HG03066 (cell line): Measurements from ENCODE around the gene NYAP2.

ENCODE experiments used
- ATAC-seq: cut with Tn5 transposase; IDR thresholded peaks from one replicate; pipeline ENCODE4 v1.9.1; 2021; ENCODE audit warnings: low read depth; ENCODE audit not compliant: unreplicated experiment

Gene NYAP2

DNA sequence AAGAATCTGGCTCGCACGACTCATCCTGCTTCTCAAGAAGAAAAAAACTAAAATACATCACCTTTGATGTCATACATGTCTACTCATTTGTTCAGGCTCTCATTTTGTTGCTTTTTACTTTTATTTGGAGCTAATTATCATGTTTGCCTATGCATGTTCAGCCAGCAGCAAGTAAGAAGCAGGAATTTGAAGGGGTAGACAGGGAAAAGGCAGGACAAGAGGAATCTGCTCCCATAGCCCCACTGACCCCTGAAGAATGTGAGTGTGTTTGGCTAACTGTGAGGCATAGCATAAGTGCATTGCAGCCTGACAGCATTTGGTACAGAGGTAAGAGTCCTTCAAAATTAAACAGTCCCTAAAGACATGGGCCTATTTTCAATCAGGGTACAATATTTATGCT is 72.7 kb downstream of the NYAP2 start:
- no peak for ATAC-seq

DNA sequence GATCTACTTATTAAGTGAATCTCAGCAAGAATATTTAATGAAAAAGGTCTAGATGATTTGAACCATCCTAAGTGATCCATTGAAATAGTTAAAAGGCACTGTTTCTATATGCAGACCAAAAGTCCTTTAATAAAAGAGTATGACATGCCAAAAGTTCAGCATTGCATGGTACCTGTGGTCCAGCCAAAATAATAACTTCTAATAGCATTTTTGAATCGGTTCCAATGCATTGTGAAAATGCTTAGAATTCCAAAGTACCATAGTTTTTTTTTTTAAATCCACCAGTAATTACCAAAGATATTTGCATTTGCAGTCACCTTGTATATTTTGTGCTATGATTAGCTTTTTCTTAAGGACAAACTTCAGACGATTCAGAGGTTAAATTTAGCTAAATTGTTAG is 79.9 kb downstream of the NYAP2 start:
- ATAC-seq, result no peak

GRCh38 chr2:225484751-225485150 is 85.2 kb downstream of the NYAP2 start:
- no peak for ATAC-seq

GRCh38 chr2:225486236-225486635 is 86.7 kb downstream of the NYAP2 start:
- ATAC-seq, result no peak

DNA sequence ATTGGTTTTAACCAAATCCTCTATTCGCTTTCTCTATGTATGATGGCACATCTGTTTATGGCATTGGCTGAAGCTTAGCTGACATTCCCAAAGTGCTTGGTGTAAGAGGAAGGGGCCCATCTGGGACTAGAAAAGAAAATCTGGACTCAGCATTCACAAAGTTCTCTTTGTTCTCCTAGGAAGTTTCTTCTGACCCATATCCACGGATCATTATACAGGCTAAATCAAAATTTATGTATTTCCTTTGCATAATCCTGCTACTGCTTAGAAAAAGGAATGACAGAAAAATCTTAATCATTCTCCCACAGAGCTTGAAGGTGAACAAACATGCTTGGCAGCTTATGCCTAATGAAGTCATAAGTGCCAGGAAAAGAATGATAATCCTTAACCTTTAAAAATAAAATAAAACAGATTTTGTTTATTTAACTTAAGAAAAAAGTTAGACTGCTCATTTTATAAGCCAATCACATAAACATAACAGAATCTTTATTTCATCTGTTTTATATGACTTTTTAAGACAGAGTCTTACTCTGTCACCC is 88.4 kb downstream of the NYAP2 start:
- no peak for ATAC-seq

GRCh38 chr2:225488743-225489142 is 89.2 kb downstream of the NYAP2 start:
- no peak for ATAC-seq

- no peak for ATAC-seq
Measured at GRCh38 chr2:225493420-225494099, 94.0 kb downstream of the NYAP2 start.

DNA sequence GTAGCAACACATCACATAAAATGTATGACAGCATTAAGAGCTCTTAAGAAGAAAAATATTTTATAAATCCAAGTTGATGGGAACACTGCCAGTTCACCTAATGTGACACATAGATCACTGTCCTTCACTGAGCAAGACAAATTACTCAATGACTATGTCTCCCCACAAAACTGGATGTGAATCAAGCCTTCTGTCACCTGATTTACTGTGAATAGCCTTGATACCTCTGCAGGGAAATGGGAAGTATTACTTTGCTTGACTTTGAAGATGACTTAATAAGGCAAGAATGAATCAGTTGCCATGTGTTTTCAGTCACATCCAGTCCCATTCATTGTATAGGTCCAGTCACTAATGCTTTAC is 94.6 kb downstream of the NYAP2 start:
- ATAC-seq, result no peak

- ATAC-seq, result no peak
Measured at GRCh38 chr2:225495706-225496105, 96.2 kb downstream of the NYAP2 start.

- no peak for ATAC-seq
Measured at GRCh38 chr2:225496568-225496967, 97.1 kb downstream of the NYAP2 start.

- no peak for ATAC-seq
Measured at GRCh38 chr2:225497166-225497565, 97.7 kb downstream of the NYAP2 start.

- no peak for ATAC-seq
Measured at GRCh38 chr2:225501022-225501421, 101.5 kb downstream of the NYAP2 start.

DNA sequence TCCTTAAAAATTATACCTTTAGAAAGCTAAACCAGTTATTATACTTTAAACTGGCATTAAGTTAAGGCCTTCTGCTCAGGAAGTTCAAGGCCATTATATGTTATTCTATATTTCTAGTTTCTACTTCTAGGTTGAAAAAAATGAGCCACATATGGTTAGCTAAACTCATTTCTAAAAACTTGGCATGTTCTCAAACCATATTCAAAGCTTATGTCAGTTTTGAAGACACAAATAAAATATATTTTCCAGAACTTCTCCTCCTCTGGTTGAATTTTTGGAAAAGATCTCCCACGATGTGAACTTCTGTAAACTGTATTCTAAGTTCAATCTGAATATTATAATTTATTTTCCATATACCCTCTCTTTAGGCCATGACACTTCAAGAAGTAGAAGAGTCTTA is 103.5 kb downstream of the NYAP2 start:
- ATAC-seq, result no peak

DNA sequence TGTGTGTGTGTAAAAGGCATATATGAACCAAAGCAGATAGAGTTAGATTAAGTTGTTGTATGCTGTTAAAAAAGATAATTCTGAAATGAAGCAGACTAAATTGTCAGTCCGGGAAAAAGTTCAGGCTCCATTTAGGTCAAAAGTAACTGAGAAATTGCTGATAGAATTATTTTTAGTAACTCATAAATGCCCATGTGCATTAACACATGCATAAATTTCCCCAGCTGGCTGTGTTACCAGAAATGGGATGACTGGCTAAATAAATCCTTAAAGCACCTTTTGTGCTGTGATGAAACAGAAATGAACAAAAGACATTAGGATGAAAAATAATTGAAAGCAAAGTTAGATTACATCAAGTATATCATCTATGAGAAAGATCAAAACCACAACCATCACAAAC is 111.3 kb downstream of the NYAP2 start:
- ATAC-seq, result no peak

- no peak for ATAC-seq
Measured at GRCh38 chr2:225512469-225512868, 113.0 kb downstream of the NYAP2 start.

DNA sequence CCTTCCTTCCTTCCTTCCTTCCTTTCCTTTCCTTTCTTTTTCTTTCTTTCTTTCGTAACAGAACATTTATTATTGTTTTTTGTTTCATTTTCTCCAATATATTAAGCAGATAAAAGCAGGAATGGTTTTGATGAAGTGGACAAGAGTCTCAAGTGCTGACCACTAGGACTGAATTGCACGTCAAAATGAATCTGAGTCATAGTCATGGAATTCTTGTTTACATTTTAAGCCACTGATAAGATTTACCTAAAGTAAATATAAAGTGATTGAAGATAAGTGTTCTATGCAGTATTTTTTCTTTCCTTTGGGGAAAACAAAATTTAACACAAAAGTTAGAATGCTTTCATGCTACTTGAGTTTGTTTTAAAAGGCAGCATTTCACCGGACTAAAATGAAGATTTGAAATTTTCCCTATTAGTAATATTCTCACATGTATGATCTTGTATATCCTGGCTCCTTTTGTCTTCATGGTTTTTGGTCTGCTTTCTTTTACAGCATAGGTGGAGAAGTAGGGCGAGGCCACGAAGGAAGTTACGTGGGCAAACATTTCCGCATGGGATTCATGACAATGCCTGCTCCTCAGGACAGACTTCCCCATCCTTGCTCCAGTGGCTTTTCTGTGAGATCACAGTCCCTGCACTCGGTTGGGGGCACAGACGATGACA is 113.5 kb downstream of the NYAP2 start:
- ATAC-seq, result no peak

DNA sequence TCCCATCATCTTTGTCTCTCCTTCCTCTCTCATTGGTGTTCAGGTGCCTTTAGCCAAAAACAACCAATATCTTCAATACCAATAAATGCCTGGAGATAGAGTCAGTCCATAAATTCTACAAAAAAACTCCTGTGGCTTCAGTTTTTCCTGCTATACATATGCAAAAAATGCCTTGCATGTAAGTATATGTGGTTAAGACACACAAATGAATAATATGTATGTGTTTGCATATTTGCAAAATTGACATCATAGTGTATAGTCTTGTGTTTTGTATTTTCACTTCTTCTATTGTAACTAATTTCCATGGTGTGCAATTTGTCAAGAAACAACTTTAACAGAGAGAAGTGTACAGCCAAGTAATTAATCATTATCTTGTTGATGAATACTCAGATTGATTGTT is 115.5 kb downstream of the NYAP2 start:
- no peak for ATAC-seq

GRCh38 chr2:225526760-225527390 is 127.4 kb downstream of the NYAP2 start:
- no peak for ATAC-seq

DNA sequence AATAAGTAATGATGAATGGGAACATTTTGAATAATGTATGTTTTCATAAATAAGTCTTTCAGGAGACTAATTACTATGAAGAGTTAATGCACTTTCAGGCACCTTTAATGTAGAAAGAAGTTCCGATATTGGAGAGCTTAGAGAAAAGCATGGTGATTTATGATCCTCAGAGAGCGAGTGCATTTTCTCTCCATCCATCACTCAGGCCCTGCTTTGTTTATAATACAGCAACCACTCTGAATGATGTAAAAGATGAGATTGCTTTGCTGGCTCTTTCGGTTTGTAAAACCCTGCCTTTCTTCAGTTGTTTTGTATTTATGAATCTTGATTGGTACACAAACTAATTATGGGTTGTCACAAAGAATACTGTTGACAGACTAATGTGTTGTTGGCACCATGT is 132.0 kb downstream of the NYAP2 start:
- no peak for ATAC-seq

DNA sequence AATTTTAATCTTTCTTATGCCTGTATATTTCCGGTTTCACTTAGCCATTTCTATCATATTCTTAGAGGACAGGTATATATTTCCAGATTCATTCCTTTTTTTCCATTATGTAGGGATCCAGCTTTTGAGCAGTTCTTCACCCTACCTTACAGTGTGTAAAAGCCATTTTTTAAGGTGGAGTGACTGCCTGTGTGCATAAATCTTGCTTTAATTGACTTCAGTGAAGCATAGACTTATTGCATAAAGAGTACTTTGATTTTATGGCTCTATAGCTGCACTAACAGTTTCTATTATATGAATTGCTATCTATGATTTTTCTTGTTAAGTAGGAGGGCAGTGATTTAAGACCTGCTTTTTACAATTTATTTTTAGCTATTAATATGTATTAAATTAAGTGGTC is 132.6 kb downstream of the NYAP2 start:
- no peak for ATAC-seq

- no peak for ATAC-seq
Measured at GRCh38 chr2:225534037-225534436, 134.5 kb downstream of the NYAP2 start.

DNA sequence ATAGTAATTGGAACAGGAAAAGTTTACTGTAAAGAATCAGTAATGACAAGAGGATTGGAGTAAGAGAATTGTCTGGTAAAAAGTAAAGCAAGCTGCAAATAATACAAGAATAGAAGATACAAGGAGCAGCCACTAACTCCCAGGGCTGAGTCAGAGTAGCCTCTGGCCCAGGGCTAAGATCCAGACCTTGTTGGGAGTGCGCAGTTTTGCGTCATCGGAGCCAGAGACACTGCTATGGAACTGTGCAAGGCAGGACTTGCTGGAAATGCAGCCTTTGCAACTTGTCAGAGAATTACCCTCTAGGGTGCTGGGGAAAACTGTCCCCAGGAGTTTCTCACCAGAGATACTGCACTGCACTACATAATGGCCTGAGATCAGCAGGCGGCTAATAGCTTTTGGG is 135.2 kb downstream of the NYAP2 start:
- no peak for ATAC-seq
